ENCODE data around the gene SLC22A23.
"Not testable (repeated sequence)": the region's sequence is repeated elsewhere in the genome, so short reads cannot be mapped to it uniquely, and the experiment has no call there.

SLC22A23 gene

GRCh38 chr6:3403238-3404173 lies 53.3 kb downstream of the SLC22A23 start:
- no peak for DNase-seq

GRCh38 chr6:3402310-3403237 lies 54.3 kb downstream of the SLC22A23 start:
- no peak for DNase-seq

- no peak for DNase-seq
Observed at GRCh38 chr6:3400162-3400561, 56.7 kb downstream of the SLC22A23 start.

DNA sequence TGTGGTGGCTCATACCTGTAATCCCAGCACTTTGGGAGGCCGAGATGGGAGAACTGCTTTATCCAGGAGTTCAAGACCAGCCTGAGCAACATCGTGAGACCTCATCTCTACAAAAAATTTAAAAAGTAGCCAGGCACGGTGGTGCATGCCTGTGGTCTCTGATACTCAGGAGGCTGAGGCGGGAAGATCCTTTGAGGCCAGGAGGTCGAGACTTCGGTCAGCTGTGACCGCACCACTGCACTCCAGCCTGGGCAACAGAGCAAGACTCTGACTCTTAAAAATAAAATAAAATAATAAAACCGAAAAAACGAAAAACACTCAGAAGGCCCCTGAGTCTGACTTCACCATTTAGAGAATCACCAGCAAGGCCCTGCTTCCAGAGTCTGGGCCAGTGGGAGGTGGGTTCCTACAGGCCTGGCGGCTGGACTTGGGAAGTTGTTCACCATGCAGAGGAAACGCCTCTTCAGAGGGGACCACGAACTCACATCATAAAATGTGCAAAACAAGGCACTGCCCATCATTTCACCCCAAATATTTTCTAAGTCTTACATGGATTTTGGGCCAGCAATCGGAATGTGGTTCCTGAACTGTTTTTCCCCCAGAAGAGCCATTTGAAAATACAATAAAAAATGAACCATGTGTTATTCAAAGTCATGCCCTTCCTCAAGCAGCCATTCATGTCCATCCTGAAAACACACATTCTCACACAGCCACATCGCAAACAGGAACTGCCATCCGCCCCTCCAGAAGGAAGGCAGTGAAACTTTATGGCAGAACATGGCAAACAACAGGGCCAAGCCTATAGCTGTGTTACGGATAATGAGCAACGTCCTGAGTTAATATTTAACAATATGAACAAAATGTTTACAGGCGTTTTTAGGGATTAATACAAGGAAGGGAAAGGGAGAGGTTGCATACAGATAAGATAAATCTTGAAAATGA lies 57.8 kb downstream of the SLC22A23 start:
- no peak for DNase-seq

GRCh38 chr6:3398165-3398562 lies 58.7 kb downstream of the SLC22A23 start:
- DNase-seq = no peak

DNA sequence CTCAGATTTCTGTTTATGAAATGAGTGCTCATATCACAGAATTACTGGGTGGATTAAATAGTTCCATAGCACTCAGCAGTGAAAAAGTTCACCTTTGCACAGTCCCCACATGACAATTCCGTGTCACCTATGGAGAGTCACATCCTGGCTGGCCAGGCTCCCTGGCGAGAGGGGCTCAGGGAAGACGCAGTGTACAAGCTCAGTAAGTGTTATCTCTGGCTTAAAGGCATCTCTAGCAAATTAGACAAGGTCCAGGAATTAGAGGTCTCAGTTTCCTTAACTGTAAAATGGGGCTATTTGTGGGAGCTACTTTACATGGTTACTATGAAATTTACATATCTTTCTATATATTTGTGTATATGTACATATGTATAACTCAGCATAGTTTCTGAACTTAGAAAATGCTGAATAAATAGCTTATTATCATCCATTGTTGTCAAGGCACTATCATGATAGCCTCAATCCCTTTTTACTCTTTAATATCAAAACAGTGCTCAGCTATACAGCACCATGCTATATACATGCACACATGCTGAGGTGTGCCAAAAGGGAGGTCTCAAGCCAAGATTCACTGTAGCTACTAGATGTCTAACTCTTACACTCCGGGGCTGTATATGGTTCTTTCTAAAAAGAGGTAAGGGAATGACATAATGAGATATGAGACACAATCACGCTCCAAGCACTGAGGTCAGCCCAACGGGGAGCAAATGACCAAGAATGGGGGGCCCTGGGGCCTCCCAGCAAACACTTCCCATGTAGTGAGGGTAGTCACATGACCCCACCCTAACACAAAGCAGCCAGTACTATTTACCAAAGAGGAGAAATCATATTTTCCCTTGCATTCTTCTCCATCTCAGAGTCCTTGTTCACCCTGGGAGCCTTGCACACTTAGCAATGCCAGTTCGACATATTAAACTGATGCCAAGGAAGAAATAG lies 59.4 kb downstream of the SLC22A23 start:
- no peak for DNase-seq

GRCh38 chr6:3396503-3397180 lies 60.2 kb downstream of the SLC22A23 start:
- no peak for DNase-seq

GRCh38 chr6:3394671-3395070 lies 62.2 kb downstream of the SLC22A23 start:
- DNase-seq = no peak

GRCh38 chr6:3393836-3394202 lies 63.0 kb downstream of the SLC22A23 start:
- DNase-seq = no peak

- no peak for DNase-seq
Observed at GRCh38 chr6:3392930-3393835, 63.7 kb downstream of the SLC22A23 start.

- no peak for DNase-seq
Observed at GRCh38 chr6:3391902-3392458, 64.9 kb downstream of the SLC22A23 start.

DNA sequence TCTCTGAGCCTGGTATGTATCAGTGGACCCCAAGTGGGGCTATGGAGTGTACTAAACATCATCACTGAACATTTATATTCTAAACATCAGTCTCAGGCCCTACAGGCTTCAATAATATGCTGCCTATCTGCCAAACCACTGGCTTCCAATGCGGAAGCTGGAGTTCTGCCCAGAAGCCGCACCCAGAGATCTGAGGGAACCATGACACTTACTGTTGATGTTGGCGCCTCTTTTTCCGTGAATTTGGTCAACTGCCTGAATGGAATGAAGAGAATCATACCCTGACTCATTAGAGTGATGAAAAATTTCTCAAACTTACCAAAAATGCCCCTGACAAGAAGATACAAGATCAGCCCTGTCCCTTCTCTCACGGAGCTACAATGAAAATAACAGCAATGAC lies 66.2 kb downstream of the SLC22A23 start:
- no peak for DNase-seq

- no peak for DNase-seq
Observed at GRCh38 chr6:3389390-3390167, 67.3 kb downstream of the SLC22A23 start.

- no peak for DNase-seq
Observed at GRCh38 chr6:3388786-3389185, 68.1 kb downstream of the SLC22A23 start.

DNA sequence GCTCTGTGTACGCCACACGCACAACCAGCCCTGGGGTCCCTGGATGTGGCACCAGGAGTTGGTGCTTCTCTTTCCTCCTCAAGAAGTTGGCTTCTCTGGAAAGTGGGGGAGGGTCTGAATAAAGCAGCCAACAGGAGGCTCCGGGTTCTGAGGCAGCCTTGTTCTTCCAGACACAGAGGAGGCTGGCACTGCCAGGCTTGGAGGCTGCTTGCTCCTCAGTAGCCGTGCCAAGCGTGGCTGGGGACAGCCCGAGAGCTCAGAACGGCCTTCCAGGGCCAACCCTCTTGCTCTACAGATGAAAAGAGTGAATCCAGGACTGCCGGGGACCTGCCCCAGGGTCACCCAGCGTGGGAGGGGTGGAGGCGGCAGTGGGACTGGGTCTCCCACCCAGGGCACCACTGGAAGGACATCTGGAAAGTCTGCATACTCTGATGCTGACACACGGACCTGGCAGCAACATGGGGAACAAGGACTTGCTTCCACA lies 70.4 kb downstream of the SLC22A23 start:
- no peak for DNase-seq

DNA sequence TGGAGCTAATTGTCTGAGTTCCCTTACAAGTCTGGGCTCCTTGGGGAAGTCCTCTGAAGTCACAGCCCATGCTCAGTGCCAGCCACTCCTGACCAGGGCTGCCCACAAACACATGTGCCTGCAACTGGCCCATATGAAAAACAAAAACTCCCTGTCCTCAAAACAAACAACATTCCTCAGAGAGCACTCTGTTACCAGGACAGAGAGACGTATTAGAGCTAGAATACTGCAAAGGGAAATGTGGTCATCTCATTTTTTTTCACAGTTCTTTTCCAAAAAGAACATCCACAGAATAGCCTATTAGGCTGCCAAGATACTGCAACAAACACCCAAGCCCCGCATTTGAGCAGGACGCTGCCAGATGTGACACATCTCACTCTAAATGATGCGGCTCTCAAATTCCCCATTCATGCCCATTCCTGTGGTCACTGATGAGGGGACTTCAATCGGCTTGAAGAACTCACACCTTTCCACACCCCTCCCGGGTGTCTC lies 71.1 kb downstream of the SLC22A23 start:
- no peak for DNase-seq

DNA sequence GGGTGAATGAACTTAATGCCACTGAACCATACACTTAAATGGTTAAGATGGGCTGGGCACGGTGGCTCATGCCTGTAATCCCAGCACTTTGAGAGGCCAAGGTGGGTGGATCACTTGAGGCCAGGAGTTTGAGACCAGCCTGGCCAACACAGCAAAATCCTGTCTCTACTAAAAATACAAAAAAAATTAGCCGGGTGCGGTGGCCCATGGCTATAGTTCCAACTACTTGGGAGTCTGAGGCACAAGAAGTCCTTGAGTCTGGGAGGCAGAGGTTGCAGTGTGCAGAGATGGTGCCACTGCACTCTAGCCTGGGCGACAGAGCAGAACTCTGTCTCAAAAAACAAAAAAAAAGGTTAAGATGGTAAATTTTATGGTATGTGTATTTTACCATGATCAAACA lies 71.7 kb downstream of the SLC22A23 start:
- DNase-seq = not testable (repeated sequence)
